CD4-positive, alpha-beta T cell (primary cell): ENCODE results near the gene SP3. TPM values are rescaled to one million over a fixed set of nuclear protein-coding genes. Genes with fewer than 3 reads are reported as not detected.

ENCODE experiments used
- ATAC-seq: fragments of 200-7000 bp; cut with Tn5 transposase; one replicate; pipeline ENCODE4 v1.10.0; 2022; ENCODE audit warnings: mild to moderate bottlenecking; ENCODE audit not compliant: poor library complexity
- CTCF ChIA-PET: fragments of 350-600 bp; sonication (Branson Sonifier 250); formaldehyde crosslinking; loops from one replicate; lab custom pipeline; 2021; ENCODE audit warnings: antibody characterized with exemption, inconsistent platforms; lab: Charles Lee
- POLR2A ChIA-PET: fragments of 350-600 bp; sonication (Branson Sonifier 250); formaldehyde crosslinking; loops from one replicate; lab custom pipeline; 2021; ENCODE audit warnings: antibody characterized with exemption, inconsistent platforms; lab: Charles Lee
- DNase-seq, 14 experiments: peaks; one replicate each; pipeline ENCODE4 v3.0.0-alpha.2; 2013 to 2020; ENCODE audit warnings: mixed read lengths in 2 of 14
- H3K27ac ChIP-seq, 2 donors: one replicate each; pipeline versions ENCODE4 v1.5.1 to v1.7.0; 2013; ENCODE audit warnings: low read length in 2 of 2, low read depth in 1 of 2, mild to moderate bottlenecking in 1 of 2
- H3K27me3 ChIP-seq, 2 experiments: 1 replicate in 1 of 2; 2 replicates in 1 of 2; pipeline versions ENCODE4 v1.6.1 to v1.7.0; 2013; ENCODE audit warnings: low read length in 2 of 2, control low read depth in 1 of 2, mild to moderate bottlenecking in 1 of 2, moderate library complexity in 1 of 2; ENCODE audit not compliant: insufficient read depth in 2 of 2, control insufficient read depth in 1 of 2
- H3K36me3 ChIP-seq: one replicate; pipeline ENCODE4 v1.6.1; 2013; ENCODE audit warnings: low read length, control low read depth; ENCODE audit not compliant: insufficient read depth
- H3K4me1 ChIP-seq: one replicate; pipeline ENCODE4 v1.6.1; 2013; ENCODE audit warnings: low read length, control low read depth; ENCODE audit not compliant: insufficient read depth
- H3K4me3 ChIP-seq: one replicate; pipeline ENCODE4 v1.5.1; 2013; ENCODE audit warnings: mild to moderate bottlenecking, low read length, moderate library complexity
- H3K9me3 ChIP-seq, 2 experiments: 1 replicate in 1 of 2; 2 replicates in 1 of 2; pipeline versions ENCODE4 v1.6.1 to v1.7.0; 2013; ENCODE audit warnings: low read length in 2 of 2, mild to moderate bottlenecking in 2 of 2, control low read depth in 1 of 2, moderate library complexity in 1 of 2; ENCODE audit not compliant: control insufficient read depth in 1 of 2, insufficient read depth in 1 of 2
- H3K27ac Mint-ChIP-seq: one replicate; pipeline ENCODE4 v1.8.0; 2020; ENCODE audit warnings: mixed read lengths
- H3K27me3 Mint-ChIP-seq: one replicate; pipeline ENCODE4 v1.8.0; 2021; ENCODE audit warnings: mixed read lengths
- H3K36me3 Mint-ChIP-seq: one replicate; pipeline ENCODE4 v1.8.0; 2021; ENCODE audit warnings: low read depth, mixed read lengths
- H3K4me1 Mint-ChIP-seq: one replicate; pipeline ENCODE4 v1.8.0; 2021; ENCODE audit warnings: low read depth, mixed read lengths
- H3K4me3 Mint-ChIP-seq: one replicate; pipeline ENCODE4 v1.8.0; 2020; ENCODE audit warnings: mild to moderate bottlenecking, mixed read lengths
- H3K9me3 Mint-ChIP-seq: one replicate; pipeline ENCODE4 v1.8.0; 2020; ENCODE audit warnings: mixed read lengths
- intact Hi-C, 2 experiments: fragments of 100-400 bp; cut with DNase I in 1 of 2; cut with micrococcal nuclease in 1 of 2; formaldehyde crosslinking; loops; one replicate each; pipeline versions ENCODE4 v1.15.1 to v1.9.0; 2023 to 2025; cut with DNase I, micrococcal nuclease
- total RNA-seq, 174 experiments: library from RNA in 2 of 174; stranded (reverse) in 2 of 174; gene quantifications; one replicate each; pipeline ENCODE4 v1.2.3 and lab custom pipeline; 2021 to 2026
- TF ChIP-seq, protein P1 (sequence below): fragments of 200-600 bp; IDR thresholded peaks from one replicate; pipeline ENCODE4 v1.8.0; 2022; ENCODE audit warnings: antibody characterized with exemption, mild to moderate bottlenecking

SP3 gene
- total RNA-seq, 2 experiments from 2014 or later: 159 to 166 TPM

DNA sequence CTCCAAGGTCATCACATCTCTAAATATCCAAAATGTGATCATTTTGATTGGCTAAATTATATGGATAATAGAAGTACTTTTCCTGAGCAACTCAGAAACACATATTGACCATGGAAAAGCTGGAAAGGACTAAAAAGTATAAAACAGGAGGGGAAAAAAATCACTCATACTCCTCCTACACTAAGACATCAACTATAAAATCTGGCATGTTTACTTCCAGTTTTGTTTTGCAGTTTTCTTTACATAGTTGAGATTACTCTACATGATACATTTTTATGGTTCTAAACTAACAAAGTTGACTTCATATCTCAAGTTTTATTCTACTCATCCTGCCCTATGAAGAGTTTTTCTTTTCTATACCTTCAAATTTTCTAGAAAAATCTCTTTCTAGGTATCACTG lies 46.0 kb upstream of the SP3 start:
- Mint-ChIP-seq H3K27ac (no peak overlapping the region), H3K4me1 (no peaks in the 10 kb centered on the region), H3K27me3 (peaks cover 12% of the 10 kb centered on the region), H3K4me3 (no peak overlapping the region), H3K36me3 (no peaks in the 10 kb centered on the region), H3K9me3 (no peaks in the 10 kb centered on the region)
- H3K9me3 ChIP-seq: no peaks in the 10 kb centered on the region
- H3K36me3 ChIP-seq: no peaks in the 10 kb centered on the region
- TF ChIP-seq, protein P1, sequence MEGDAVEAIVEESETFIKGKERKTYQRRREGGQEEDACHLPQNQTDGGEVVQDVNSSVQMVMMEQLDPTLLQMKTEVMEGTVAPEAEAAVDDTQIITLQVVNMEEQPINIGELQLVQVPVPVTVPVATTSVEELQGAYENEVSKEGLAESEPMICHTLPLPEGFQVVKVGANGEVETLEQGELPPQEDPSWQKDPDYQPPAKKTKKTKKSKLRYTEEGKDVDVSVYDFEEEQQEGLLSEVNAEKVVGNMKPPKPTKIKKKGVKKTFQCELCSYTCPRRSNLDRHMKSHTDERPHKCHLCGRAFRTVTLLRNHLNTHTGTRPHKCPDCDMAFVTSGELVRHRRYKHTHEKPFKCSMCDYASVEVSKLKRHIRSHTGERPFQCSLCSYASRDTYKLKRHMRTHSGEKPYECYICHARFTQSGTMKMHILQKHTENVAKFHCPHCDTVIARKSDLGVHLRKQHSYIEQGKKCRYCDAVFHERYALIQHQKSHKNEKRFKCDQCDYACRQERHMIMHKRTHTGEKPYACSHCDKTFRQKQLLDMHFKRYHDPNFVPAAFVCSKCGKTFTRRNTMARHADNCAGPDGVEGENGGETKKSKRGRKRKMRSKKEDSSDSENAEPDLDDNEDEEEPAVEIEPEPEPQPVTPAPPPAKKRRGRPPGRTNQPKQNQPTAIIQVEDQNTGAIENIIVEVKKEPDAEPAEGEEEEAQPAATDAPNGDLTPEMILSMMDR: no peak
- POLR2A ChIA-PET: no interaction called here
- intact Hi-C loops: no loop called here
- no peak overlapping the region for H3K4me3 ChIP-seq
- ATAC-seq (no peak), DNase-seq (no peak)
- H3K4me1 ChIP-seq: peaks cover 13% of the 10 kb centered on the region
- CTCF ChIA-PET: no interaction called here
- H3K27me3 ChIP-seq: peaks cover 0 to 4% of the 10 kb centered on the region in 2 experiments
- no peak overlapping the region for H3K27ac ChIP-seq

DNA sequence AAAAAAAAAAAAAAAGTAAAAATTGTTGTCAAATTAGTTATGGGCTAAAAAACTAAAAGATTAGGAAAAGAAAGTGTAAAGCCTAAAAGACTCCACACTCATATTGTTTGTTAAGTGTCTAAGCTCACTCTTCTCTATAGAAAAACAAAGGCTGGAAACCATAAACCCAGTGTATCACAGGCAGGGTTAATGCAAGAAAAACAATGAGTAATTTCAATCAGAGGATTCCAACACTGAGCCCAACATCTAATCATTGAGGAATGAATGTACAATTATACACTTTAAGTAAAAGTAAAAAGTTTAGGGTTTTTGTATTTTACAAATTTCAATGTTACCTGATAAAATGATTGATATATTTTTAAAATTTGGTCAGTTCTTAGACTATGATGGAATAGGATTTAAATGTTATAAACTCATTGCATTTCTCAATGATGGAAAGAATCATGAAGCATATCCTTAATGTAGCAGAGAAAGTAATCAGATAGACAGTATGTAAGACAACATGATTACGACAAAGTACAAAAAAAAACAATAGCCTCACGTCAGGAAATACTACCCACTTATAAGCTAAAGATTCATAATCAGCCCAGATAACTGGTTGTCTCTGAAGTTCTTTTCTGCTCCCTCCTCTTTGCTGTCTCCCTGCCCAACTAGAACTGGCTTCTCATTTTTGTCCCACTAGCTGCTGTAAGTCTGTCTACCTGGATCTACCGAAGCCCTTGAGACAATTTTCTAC lies 44.5 kb upstream of the SP3 start:
- DNase-seq (no peak), ATAC-seq (no peak)
- ChIA-PET POLR2A (no interaction called here), CTCF (interaction anchor here (1.1 kb wide), 1 partner anchor 15 kb away, joined by 3 read pairs; no protein-coding TSS in a partner anchor)
- no peaks in the 10 kb centered on the region for H3K36me3 Mint-ChIP-seq
- no peak overlapping the region for H3K27ac Mint-ChIP-seq
- Histone ChIP-seq H3K27me3 (peaks cover 0 to 4% of the 10 kb centered on the region in 2 experiments), H3K36me3 (no peaks in the 10 kb centered on the region), H3K27ac (no peak overlapping the region), H3K4me3 (no peak overlapping the region), H3K4me1 (peaks cover 13% of the 10 kb centered on the region), H3K9me3 (no peaks in the 10 kb centered on the region)
- intact Hi-C loops: no loop called here
- no peak overlapping the region for H3K4me3 Mint-ChIP-seq
- TF ChIP-seq, protein P1: no peak
- H3K9me3 Mint-ChIP-seq: no peaks in the 10 kb centered on the region
- H3K4me1 Mint-ChIP-seq: no peaks in the 10 kb centered on the region
- H3K27me3 Mint-ChIP-seq: peaks cover 12% of the 10 kb centered on the region

DNA sequence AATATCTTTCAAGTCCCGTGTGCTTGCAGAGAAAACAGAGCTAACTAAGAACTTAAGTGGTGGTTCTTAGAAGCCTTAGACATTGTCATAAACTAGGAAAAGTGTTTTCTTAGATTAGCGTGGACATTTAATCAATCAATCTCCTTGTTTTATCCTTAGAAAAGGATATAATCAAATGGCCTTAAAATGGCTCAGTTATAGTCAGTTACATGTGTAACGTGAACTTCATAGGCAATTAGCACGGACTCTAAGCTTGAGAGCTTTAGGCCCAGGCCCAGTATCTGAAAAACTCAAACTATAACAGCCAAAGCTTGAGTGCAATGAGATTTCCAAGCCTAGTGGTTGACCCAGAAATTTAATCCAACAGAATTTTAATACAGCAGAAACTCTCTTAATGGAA lies 43.5 kb upstream of the SP3 start:
- ATAC-seq: no peak
- Histone ChIP-seq H3K4me3 (no peak overlapping the region), H3K4me1 (peaks cover 13% of the 10 kb centered on the region), H3K27ac (no peak overlapping the region), H3K36me3 (no peaks in the 10 kb centered on the region), H3K27me3 (peaks cover 0 to 4% of the 10 kb centered on the region in 2 experiments), H3K9me3 (no peaks in the 10 kb centered on the region)
- Mint-ChIP-seq H3K9me3 (no peaks in the 10 kb centered on the region), H3K4me1 (no peaks in the 10 kb centered on the region), H3K4me3 (no peak overlapping the region), H3K27me3 (peaks cover 12% of the 10 kb centered on the region), H3K36me3 (no peaks in the 10 kb centered on the region), H3K27ac (no peak overlapping the region)
- TF ChIP-seq, protein P1: no peak
- CTCF ChIA-PET: no interaction called here
- POLR2A ChIA-PET: no interaction called here
- intact Hi-C loops: no loop called here
- no peak for DNase-seq
